ENCODE data around the gene GDF15.
"Not testable (repeated sequence)": the region's sequence is repeated elsewhere in the genome, so short reads cannot be mapped to it uniquely, and the experiment has no call there.

GDF15 gene

DNA sequence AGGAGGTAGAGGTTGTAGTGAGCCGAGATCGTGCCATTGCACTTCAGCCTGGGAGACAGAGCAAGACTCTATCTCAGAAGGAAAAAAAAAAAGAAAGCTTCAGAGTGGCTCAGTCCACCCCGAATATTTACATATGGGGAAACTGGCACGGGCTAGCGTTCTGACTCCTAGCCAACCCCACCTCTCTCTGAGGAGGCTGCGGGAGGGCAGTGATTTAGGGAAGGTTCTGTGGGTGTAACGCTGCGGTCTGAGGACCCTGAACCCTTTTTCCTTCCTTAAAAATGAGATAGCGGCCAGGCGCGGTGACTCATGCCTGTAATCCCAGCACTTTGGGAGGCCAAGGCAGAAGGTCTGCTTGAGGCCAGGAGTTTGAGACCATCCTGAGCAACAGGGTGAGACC lies 6.5 kb downstream of the GDF15 start:
- DNase-seq (ENCODE audit: low read depth) = no peak

DNA sequence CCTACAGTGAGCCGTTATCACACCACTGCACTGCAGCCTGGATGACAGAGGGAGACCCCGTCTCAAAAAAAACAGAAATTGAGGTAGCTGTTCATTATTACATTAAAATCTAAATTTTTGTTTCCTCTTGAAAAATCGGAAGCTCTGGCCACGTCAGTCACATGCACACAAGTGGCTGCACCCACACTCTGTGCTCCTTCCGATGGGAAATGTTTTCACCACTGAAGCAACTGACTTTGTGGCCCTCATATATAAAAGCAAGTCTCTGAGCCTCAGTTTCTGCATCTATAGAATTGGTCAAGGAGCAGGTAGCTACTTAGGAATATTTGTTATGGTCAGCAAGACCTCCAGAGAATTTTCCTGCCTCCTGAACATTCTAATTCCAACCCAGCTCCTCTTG lies 7.0 kb downstream of the GDF15 start:
- no peak for DNase-seq (ENCODE audit: low read depth)

DNA sequence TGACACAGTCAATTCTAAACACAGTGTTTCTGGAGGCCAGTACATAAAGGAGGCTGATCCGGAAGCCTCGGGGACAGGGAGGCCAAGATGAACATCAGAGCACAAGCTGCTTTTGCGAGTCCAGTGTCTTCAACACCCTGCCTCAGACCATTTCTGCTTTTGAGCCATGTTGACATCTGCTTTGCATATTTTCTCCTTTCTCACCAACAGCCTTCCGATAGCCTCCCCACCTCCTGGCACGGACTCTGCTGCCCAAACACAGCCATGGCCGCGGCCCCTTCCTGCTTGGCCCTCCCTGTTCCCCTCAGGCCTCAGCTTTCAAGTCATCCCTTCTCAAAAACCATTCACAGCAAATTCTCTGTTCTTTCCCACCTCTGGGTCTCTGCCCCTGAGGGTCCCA lies 7.9 kb downstream of the GDF15 start:
- DNase-seq (ENCODE audit: low read depth) = no peak

DNA sequence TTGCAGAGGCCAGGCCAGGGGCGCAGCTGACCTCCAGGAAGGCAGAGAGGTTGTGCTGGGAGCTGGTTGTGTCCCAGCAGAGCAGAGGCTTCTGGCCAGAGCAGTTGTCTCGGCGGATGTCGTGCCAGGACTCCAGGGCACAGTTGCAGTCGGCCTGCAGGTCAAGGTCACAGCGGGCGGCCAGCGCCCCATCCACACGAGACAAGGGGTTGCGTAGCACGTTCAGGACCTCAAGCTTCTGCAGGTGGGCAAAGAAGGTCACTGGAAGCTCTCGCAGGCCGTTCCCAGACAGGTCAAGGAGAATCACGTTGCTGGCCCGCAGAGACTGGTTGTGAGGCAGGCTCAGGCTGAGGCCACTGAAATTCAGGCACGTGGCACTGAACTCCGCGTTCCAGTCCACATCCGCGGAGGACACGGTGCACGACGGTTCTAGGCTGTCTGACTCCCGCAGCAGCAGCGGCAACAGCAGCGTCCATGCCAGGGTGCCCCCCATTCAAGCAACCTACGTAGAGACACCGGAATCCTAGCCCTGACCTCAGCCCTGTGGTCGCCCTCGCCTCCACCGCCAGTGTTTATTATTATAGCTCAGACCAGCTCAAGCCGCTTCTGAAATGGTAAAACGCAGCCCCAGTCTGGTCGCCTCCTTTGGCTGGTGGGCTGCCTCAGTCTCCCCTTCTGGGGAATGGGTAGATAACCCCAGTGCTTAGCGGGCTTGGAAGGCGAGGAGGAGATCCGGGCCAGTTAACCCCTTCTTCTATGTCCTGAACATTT lies 10.7 kb downstream of the GDF15 start:
- no peak for DNase-seq (ENCODE audit: low read depth)

DNA sequence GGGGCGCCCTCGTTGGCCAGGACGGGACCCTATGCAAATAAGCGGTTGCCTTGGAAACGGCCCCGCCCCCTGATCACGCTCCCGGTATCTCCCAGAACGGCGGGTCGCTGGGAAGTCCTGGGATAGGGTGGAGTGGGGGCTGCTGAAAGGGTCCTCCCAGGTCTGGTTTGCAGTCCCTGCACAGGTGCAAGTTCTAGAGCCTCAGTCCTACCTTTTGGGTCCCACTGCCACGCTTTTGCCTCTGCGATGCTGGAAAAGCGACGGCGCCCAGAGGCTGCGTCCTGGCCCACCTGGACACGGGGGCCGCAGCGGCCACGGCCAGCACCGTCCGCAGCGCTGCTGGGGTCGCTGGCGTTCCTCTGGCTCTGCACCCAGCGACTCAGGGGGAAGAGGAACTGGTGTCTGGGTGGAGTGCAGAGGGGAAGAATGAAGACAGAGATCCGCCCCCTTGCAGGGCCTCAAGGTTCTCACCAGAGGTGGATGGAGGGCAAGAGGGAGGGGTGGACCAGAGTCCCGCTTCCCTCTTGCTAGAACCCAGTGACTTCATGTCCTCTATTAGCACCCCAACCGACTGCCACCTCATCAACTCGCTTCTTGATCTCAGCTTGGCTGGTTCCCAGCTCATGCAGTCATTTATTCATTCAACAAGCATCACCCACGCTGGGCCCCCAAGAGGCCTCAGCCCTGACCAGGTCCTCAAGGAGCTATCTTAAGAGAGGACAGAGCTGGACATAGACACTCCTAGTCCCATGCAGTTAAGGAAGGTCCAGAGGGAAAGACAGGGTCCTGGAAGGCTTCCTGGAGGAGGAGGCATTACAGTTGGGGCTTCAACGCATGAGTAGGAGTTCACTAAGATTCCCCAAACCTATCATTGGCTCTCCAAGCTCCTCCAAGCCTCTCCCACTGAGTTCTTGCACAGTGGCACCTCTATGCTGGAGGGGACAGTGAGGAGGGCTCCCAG lies 11.6 kb downstream of the GDF15 start, which contains the start of gene LRRC25:
Gene LRRC25, minus strand, starts transcription at position 381 of the 961 bp plus-strand sequence. CDS start 659 bp downstream, outside the sequence.
- no peak for DNase-seq (ENCODE audit: low read depth)

DNA sequence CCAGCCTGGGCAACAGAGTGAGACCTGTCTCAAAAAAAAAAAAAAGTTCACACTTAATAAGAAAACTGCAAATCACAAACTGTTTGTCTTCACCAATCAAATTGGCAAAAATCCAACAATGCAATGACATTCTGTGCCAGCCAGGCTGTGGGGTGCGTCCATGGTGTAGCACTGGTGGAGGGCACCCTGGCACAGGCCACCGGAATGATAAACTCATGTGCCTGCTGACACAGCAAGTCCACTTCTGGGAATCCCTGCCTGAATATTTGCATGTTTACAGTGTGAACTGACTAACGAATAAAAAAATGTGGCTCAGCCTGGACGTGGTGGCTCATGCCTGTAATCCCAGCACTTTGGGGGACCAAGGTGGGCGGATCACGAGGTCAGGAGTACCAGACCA lies 13.1 kb downstream of the GDF15 start:
- DNase-seq (ENCODE audit: low read depth) = no peak

DNA sequence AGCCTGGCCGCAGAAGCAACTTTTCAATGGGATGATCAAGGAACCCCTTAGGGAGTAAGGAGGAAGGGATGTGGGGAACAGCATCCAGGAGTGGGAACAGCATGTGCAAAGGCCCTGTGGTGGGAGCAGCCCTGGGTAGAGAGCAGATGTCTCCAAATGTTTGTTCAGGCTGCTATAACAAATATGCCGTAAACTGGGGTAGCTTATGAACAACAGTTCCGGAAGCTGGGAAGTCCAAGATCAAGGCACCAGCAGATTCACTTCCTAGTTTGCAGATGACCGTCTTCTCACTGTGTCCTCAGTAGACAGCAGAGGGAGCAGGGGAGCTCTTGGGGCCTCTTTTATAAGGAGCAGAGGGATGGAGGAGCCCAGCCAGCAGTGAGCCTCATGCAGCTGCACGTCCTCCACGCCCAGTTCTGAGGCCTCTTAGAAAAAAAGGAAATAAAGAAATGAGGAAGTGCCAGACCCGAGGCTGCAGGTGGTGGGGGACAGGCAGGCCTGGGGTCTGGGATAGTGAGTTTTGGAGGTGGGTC lies 15.7 kb downstream of the GDF15 start:
- no peak for DNase-seq (ENCODE audit: low read depth)

DNA sequence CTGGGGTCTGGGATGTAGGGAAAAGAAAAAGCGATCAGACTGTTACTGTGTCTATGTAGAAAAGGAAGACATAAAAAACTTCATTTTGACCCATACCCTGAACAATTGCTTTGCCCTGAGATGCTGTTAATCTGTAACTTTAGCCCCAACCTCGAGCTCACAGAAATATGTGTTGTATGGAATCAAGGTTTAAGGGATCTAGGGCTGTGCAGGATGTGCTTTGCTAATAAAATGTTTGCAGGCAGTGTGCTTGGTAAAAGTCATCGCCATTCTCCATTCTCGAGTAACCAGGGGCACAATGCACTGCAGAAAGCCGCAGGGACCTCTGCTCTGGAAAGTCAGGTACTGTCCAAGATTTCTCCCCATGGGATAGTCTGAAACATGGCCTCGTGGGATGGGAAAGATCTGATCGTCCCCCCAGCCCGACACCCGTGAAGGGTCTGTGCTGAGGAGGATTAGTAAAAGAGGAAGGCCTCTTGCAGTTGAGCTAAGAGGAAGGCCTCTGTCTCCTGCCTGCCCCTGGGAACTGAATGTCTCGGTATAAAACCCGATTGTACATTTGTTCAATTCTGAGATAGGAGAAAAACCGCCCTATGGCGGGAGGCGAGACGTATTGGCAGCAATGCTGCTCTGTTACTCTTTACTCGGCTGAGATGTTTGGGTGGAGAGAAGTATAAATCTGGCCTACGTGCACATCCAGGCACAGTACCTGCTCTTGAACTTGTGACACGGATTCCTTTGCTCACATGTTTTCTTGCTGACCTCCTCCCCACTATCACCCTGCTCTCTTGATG lies 16.7 kb downstream of the GDF15 start:
- not testable (repeated sequence) for DNase-seq (ENCODE audit: low read depth)

DNA sequence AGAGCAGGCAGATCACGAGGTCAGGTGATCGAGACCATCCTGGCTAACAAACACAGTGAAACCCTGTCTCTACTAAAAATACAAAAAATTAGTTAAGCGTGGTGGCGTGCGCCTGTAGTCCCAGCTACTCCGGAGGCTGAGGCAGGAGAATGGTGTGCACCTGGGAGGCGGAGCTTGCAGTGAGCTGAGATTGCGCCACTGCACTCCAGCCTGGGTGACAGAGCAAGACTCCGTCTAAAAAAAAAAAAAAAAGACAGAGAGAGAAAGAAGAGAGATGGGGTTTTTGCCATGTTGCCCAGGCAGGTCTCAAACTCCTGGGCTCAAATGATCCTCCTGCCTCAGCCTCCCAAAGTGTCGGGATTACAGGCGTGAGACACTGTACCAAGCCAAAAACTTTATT lies 19.8 kb downstream of the GDF15 start:
- not testable (repeated sequence) for DNase-seq (ENCODE audit: low read depth)

DNA sequence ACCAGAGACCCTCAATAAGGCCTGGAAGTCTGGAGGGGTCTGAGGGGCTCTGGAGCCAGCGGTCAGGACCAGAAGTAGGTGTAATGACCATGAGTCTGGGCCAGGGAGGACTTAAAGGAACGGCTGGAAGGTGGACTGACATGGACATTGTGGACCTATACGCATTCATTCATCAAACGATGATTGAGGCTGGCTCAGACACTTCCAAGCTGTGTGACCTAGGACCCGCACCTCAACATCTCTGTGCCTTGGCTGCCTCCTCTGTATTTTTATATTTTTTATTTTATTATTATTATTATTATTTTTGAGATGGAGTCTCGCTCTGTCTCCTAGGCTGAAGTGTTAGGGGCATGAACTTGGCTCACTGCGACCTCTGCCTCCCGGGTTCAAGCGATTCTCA lies 20.8 kb downstream of the GDF15 start:
- DNase-seq (ENCODE audit: low read depth) = no peak

DNA sequence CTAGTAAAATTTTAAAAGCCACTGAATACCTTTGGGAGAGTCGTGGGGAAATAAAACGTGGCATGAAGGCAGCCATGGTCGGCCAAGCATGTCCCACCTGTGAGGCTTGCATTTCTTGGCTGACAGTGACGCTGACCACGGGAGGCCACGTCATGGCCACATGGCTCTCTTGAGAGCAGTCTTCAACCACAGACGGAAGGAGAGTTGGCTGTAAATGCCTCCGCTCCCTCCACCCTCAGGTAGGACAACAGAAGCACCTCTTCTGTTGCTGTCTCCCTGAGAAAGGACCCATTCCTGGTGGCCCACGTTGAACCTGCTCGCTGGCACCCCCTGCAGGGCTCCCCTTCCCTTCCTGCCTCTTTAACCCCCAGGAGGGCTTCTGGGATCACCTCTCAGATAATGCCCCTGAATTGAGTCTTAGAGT lies 22.1 kb downstream of the GDF15 start:
- DNase-seq (ENCODE audit: low read depth) = no peak

DNA sequence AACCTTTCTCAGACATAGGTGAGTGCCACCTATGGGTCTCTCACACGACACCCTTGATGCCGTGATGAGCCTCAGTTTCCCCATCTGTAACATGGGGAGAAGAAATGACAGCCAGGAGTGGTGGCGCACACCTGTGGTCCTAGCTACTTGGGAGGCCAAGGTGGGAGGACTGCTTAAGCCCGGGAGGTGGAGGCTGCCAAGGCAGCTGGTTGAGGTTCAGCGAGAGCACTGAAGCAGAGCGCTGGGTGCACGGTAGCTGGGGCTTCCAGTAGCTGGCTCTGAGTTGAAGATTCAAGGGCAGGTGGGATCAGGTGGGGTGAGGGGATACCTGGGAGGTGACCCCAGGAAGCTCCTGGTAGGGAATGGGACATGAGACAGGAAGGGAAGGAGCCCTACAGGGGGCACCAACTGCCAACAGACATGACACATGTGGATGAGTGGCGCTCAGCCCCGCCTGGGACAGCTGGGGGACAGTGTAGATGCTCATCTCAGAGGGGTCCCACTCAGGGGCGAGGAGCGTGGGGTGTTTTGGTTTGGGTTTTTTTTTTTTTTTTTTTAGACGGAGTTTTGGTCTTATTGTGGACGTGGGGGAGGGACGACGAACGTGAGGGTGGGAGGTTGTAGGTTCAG lies 26.8 kb downstream of the GDF15 start:
- DNase-seq (ENCODE audit: low read depth) = no peak

DNA sequence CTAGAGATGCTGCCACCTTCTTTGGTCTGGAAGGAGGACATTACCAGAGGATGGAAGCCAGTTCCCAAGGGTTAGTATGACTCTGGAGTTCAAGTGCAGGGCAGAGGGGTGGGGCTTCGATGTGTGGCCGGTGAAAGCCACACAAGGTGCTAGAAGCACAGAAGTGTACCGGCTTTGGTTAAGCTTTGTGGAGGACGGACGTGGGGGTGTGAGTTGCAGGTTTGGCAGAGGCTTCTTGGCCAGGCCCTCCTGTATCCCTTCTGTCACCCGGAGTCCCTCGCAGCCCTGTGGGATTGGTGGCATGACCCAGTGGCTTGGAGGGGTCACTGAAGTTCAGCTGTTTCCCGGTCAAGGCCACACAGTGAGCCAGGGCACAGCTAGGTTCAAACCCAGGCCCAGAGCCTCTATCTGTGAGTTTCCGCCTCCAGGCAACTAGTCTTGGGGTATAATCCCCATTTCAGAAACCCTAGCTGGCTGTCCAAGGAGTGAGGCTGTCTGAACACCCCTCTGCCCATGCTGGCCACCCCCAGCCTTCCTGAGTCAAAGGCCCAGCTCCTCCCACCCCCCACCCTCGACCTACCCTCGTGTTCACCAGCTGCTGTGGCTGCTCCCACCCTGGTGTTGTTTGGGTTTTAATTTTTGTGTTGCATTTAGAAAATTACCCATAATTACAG lies 28.7 kb downstream of the GDF15 start:
- DNase-seq (ENCODE audit: low read depth) = no peak

DNA sequence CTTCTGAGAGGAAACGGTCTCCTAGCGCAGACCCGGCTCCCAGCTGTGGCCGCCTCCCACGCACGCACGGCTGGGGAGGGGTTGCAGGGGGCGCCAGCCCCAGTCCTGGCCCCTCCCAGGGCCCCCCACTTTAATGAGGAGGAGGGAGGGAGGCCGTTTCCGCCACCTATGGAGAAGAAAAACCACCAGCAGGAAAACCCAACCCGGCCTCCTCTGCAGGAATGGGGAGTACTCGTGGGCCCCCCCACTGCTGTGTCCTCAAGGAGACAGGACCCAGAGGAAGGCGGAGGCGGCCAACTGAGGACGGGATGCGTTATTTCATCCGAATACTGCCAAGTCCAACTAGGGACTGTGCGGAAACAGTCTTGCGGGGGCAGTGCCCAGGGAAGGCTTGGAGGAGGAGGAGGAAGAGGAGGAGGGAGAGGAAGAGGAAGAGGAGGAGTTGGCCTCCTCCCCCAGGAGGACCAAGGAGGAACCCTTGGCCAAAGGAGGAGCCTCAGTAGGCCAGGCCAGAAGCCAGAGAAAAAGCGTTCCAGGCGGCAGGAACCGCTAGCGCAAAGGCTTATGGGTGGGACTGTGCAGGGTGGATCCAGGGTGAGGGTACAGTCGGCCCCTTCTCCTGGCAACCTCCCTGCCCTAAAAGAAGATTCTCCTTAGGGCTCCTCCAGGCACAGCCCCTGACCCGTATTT lies 29.4 kb downstream of the GDF15 start:
- DNase-seq (ENCODE audit: low read depth) = no peak

DNA sequence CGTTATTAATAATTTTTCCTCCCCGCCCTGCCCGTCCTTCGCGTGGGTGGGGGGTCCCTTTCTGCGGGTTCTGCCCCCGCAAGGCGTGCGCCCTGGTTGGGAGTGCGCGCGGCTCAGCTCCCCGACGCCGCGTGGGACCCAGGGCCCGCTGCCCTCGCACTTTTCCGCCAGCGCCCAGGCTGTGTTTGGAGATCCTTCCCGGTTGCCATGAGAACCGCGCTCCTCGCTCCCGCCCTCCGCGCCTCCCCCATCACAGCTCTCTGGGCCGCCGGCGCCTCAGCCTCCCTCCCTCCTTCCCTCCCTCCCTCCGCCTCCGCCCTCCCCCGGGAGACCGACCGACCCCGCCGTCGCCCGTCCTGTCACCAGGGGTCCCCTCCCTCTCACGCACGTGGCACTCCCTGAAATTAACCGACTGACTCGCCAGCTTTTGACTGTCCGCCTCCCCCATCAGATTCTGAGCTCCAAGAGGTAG lies 30.9 kb downstream of the GDF15 start:
- DNase-seq (ENCODE audit: low read depth) = no peak

DNA sequence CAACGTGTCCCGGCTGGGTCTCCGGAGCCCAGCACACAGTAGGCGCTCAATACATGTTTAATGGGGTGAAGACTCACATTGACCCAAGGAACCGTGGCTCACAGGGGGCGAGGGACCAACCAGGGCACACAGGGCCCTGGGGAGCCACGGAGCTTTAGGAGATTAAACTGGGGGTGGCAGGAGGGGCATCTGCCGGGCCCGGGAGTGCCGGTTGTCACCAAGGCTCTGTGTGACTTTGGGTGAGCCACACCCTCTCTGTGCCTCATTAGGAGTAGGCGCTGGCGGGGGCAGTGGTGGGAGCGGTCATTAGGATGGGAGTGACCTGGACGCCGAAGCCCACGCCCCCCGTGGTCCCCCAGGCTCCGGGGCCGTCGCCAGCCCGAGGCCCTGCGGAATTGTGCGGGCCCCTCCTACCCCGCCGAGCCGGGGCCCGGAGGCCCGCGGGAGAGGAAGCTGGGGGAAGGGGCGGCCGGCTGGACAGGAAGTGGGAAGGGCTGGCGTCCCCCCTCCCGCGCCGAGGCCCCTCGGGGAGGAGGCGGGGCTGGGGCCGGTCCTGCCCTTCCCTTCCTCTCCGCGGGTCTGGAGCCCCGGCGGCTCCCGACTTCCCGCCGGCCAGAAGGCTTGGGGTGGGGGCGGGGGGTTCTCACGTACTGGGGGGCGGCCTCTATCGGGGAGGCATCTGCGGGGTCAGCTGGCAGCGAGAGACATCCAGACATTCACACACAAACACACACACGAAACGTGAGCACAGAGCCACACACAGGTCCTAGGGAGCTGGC lies 31.5 kb downstream of the GDF15 start:
- no peak for DNase-seq (ENCODE audit: low read depth)

DNA sequence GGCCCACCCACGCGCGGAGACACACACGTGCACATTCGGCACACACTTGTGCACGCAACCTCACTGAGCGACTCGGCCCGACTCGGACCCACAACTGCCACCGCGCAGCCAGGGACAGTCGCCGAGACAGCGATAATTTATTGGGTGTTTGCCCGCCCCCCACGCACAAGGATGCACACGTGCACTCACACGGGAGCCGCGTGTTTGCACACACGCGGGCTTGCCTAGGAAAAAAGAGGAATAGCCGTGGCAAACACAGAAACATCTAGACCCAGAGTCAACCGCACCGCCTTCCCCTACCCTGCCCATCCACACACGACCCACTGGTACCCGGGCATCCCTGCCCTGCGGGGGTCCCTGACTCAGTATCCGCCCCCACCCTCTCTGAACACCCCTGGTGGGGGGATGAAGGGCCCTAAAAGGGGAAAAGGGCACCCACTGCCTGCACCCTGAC lies 32.1 kb downstream of the GDF15 start:
- no peak for DNase-seq (ENCODE audit: low read depth)

DNA sequence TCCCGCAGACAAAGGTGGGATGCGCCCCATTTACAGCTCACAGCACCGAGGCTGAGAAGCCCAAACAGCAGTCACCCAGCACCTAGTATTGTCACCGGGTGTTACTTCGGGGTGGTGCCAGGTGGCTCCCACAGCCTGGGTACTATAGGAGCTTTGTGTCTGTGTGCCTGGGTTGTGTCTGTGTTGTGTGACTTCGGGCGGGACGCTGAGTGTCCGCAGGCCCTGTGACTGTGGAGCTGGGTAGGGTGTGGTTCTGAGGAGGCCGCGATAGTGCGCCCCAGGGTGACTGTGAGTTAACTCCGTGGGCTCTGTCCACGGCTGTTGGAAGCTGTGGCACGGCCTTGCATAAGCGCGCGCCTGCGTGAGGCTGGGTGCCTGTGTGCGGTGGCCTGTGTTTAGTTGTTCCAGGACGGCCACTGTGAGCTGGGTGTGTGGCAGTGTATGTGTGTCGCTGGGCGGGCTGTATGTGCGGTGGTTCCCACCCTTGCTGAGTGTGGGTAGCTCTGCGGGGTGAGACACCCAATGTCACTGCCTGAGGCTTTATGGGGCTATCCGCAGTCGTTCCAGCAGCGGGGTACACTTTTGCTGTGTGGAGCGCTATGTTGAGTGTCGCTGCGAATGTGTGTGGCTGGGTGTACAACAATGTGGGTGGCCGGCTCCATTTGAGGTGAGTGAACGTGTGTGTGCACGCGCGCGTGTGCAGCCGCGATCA lies 32.7 kb downstream of the GDF15 start:
- no peak for DNase-seq (ENCODE audit: low read depth)
